Left lobe of liver (tissue), 2 donors: ENCODE measurements around the gene MIF4GD. TPM values are rescaled to one million over a fixed set of nuclear protein-coding genes. Genes with fewer than 3 reads are reported as not detected.
A peak's percentile ranks its signal among the peaks of the same experiment; 100 is the strongest.
"Not testable (repeated sequence)": the region's sequence is repeated elsewhere in the genome, so short reads cannot be mapped to it uniquely, and the experiment has no call there.

Source experiments
- ATAC-seq: fragments of 200-7000 bp; cut with Tn5 transposase; one replicate; pipeline ENCODE4 v1.9.1; 2020; ENCODE audit warnings: mild to moderate bottlenecking, moderate library complexity
- DNase-seq: peaks from one replicate; pipeline ENCODE4 v3.0.0-alpha.2; 2020; ENCODE audit warnings: low spot score
- total RNA-seq: library from RNA; stranded (reverse); gene quantifications from one replicate; pipeline ENCODE4 v1.2.1, GENCODE V29; 2021
- donor health status: DM: no; HTN: no; CAD: no; lungs with moderate emphysema.
- donor health status: DM: no; HTN: yes; CAD: no.

MIF4GD gene
- total RNA-seq, 1 donor from 2014 or later = 7.7 TPM

DNA sequence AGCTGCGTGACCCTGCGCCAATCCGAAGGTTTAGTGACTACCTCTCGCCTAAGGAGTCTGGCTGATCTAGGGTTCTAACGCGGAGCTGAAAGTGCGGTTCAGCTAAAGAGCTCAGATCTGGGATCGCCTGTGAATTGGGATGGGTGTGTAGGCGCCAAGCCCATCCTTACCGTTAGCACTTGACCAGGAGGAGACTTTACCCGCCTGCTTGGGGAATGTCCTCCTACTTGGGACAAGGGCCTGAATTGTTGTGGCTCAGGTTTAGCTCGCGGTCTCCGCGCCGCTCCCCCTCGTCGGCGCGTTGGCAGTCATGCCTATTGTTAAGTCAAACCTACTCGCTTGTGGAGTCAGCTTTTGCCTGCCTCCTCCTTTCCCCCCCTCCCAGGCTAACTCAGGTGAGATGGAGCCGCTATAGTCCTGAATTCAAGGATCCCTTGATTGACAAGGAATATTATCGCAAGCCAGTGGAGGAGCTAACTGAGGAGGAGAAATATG is 8.9 kb downstream of the MIF4GD start:
- no peak for DNase-seq
- peak; percentile 12 for ATAC-seq

DNA sequence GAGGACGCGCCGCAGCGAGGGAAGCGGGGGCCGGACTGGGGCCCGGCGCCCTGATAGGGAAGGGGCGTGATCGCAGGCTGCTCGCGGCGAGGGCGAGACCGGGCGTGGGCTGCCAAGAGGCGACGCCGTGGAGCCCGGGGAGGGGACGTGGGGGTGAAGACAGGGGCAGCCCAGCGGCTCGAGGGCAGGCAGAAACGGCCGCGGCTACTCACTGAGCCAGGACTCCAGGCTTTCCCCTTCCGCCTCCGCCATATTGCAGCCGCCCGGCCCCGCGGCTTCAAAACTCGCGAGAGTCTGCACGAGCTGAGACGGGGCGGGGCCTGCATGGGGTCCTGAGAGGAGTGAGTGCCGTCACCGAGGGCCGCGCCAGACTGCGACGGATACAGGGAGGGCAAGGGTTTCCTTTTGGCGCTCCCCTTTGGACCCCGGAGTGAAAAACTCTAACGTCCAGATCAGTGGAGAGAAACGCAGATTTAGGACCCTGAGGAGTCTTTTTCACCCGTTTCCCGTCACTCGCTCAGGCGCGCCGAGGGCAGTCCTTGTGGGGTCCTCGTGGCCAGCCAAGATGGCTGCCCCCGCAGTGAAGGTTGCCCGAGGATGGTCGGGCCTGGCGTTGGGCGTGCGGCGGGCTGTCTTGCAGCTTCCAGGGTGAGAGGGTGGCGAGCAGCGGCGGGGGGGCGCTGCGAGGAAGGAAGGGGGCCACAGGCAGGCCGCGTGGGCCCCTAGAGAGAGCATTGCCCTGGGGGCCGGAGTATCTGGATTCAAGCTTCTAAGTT is 9.5 kb downstream of the MIF4GD start, which contains the start of the genes GGA3 and MRPS7:
GGA3 (minus strand) TSS at position 271 of the 776 bp plus-strand sequence; CDS start at position 252, 19 bp downstream.
MRPS7 (plus strand) TSS at position 544 of the 776 bp plus-strand sequence; CDS start at position 566, 22 bp downstream.
- DNase-seq = peak; percentile 96

DNA sequence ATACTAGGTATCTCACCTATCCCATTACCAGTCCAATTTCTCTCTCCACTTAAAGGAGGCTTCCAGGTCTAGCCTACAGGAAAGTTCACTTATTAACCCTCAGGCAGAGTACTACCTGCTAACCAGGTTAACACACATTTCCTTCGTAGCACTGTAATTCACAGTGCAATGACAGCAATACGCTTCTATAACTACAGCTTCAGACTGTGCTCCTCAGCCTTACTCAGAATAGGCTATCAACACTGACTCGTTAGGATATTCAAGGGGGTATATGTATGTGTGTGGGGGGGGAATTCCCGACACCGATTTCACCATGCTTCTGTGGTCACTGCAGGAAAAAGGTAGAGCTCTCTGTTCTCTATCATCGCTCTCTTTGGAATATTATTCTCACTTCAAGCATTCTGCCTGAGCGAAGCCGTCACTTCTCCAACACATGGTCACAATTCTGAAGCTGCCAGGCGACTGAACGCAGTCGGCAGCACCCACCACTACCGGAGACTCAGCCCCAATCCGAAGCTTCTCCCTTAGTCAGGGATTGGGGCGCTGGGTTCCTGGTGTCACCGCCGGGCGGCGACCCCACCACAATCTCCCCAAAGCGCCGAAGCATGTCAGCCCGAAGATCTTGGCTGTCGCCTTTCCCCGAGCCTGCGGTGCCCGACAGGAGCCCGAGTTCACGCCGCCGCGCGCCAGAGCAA is 10.2 kb downstream of the MIF4GD start:
- ATAC-seq = no peak

More for the DNA sequence above, 9.5 kb downstream of the MIF4GD start, which contains the start of the genes GGA3 and MRPS7:
- ATAC-seq = peak; percentile 97

DNA sequence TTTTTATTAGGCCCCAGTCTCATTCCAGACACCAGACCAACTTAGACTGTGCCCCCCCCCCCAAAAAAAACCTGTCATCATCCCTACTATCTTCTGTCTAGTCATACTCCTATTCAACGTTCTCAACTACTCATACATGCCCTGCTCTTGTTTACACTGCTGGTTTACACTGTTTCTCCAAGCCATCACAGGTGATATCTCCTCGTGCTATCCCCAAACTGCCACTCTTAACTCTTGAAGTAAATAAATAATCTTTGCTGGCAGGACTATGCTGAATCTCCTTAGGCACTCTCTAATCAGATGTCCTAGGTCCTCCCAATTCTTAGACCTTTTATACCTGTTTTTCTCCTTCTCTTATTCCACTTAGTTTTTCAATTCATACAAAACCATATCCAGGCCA is 13.8 kb downstream of the MIF4GD start:
- not testable (repeated sequence) for DNase-seq

More for the DNA sequence above, 10.2 kb downstream of the MIF4GD start:
- no peak for DNase-seq

DNA sequence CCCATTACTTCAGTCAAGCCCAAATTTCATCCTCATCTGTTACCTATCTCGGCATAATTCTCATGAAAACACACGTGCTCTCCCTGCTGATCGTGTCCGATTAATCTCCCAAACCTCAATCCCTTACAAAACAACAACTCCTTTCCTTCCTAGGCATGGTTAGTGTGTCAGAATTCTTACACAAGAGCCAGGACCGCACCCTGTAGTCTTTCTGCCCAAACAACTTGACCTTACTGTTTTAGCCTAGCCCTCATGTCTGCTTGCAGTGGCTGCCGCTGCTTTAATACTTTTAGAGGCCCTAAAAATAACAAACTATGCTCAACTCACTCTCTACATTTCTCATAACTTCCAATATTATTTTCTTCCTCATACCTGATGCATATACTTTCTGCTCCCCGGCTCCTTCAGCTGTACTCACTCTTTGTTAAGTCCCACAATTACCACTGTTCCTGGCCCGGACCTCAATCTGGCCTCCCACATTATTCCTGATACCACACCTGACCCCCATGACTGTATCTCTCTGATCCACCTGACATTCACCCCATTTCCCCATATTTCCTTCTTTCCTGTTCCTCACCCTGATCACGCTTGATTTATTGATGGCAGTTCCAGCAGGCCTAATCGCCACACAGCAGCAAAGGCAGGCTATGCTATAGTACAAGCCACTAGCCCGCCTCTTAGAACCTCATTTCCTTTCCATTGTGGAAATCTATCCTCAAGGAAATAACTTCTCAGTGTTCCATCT is 14.9 kb downstream of the MIF4GD start:
- DNase-seq, ATAC-seq: not testable (repeated sequence)

More for the DNA sequence above, 13.8 kb downstream of the MIF4GD start:
- not testable (repeated sequence) for ATAC-seq

DNA sequence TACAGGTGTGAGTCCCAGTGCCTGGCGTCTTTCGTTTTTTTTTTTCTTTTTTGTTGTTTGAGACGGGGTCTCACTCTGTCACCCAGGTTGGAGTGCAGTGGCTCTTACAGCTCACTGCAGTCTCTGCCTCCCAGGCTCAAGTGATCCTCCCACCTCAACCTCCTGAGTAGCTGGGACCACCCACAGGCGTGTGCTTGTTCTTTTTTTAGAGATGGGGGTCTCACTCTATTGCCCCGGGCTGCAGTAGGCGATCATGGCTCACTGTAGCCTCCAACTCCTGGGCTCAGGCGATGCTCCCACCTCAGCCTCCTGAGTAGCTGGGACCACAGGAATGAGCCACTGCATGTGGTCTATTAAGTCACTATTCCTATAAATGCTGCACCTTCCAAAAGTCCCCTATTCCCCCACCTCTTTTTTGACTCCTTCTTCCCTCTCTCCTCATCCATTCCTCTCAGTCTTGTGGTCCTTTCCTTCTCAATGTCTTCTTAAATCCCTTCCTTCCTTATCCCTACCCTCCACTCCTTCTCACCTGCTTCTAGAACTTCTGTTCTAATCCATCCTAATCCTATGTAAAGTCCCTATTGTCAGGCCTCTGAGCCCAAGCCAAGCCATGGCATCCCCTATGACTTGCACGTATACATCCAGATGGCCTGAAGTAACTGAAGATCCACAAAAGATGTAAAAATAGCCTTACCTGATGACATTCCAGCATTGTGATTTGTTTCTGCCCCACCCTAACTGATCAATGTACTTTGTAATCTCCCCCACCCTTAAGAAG is 18.8 kb downstream of the MIF4GD start:
- no peak for DNase-seq
- ATAC-seq = no peak

DNA sequence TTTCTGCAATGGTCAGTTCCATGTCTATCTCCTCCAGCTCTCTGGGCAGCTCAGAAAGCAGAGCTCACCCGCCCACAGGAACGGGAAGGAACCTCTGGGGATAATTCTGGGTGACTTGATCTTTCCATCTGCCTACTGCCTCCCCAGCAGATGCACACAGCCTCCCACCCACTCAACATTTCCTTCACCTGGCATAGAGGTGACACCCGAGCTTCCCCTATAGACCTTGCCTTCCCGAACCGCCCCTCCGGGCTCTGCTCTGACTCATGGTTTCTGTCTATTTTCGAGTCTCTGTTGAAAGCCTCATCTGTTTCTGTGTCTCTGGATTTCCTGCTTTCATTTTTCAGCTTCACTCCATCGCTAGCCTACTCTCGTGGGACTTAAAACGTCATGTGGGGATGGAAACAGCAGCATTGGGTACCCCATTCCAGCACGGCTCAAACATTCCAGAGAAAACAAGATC is 21.0 kb downstream of the MIF4GD start:
- no peak for DNase-seq
- no peak for ATAC-seq

DNA sequence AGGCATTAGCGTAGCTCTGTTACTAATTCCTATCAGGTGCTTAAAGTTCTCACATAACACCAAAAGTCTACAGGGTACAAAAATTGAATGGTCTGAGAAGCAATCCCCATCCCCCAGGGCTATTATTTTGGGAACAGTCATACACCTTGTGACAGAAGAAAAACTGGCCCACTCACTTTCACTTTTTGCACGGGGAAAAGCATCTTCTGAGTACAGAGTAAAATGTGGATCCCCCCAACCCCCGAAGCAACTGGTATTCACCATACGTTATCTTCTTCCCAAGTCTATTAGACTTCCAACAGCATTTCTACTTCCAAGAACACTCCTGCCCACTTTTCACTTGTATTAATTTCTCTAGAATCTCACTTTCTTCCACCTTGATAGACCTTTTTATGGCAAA is 21.5 kb downstream of the MIF4GD start:
- DNase-seq (no peak), ATAC-seq (no peak)

DNA sequence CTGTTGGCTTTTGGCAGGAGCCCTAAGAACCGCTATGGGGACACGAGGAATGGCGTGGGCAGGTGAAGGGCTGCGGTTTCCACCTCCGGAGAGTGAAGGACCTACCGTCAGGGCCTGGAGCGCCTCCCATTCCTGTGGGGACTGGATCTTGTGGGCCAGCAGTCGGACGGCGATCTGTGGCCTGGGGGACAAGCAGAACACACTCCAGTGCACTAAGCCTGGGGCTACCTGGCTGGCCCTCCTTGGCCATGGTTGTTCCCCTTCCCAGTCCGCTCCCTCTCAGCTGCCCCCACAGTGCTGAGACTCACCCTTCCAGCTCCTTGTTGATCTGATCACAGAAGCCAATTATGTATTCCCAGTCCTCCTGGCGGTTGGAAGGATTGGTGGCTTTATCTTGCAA is 24.6 kb downstream of the MIF4GD start:
- ATAC-seq = no peak
- no peak for DNase-seq

DNA sequence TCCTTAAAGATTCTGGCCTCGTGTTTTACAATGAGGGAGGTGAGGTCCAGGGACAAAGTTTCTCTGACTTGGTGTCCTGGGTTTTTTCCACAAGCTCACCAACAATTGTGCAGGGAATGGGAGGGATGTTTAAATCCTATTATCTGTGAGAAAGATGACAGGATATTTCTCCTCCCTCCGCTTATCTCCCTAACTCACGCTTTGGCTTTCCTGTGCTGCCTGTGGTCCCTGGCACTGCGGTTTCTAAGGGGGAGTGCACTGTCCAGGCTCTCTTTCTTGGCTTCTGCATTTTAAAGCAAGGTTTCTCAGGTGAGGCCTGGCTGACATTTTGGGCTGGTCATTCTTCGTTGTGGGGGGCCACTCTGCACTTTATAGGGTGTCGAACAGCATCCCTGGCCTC is 26.0 kb downstream of the MIF4GD start:
- ATAC-seq (no peak), DNase-seq (no peak)

DNA sequence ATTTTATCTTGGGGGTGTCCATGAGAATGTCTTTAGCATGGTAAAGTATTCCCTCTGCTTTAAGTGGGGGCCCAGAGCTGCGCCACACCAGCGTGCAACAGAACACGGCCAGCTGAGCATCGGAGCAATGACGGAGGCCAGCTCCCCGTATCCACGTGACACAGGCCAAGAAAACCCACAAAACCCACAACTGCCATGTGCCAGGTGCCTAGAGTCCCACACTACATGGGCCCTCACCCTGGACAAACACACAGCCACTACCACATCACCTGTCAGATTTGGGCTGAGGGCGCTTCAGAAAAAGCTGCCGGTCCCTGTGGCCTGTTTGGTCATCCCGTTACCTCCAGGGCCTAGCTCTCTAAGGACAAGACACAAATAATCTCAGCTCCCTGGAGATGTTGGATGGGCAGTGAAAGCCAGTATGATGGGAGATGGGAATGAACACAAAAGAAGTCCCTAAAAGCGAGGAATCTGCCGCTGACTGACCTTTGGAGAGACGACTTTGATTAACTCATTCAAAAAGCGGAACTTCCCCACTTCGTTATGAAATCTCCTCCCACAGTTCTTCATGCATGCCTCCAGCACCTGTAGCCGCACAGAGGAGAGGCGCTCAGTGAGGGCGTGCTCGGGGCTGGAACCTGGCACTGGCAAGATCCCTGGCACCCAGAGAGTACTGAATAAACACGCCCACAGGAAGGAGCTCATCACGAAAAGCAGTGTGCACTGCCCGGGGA is 26.7 kb downstream of the MIF4GD start:
- DNase-seq = no peak
- ATAC-seq = peak; percentile 54

DNA sequence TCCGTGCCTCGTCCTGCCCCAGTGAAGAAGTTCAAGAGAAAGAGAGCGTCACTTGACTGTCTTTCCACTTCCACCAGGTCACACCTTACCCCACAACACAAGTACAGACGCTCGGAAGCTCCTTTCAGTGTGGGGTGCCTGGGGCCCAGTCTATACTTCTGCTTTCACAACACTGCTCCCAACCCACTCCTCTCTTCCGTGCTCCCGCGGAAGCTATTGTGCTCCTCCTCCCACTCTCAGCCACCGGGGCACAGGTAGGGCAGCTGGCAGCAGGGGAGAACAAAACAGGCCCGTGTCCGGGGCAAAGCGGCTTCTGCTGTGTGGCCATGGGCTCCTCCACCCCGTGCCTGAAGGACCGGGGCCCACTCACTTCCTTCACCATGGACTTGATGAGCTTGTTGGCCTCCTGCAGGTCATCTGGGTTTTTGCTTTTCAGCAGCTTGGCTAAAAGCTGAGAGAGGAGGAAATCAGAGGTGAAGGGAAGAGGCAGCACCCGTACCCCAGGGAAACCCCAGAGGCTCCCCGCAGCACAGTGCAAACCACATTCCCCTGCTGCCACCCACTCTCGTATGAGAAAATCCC is 28.5 kb downstream of the MIF4GD start:
- DNase-seq (no peak), ATAC-seq (no peak)

DNA sequence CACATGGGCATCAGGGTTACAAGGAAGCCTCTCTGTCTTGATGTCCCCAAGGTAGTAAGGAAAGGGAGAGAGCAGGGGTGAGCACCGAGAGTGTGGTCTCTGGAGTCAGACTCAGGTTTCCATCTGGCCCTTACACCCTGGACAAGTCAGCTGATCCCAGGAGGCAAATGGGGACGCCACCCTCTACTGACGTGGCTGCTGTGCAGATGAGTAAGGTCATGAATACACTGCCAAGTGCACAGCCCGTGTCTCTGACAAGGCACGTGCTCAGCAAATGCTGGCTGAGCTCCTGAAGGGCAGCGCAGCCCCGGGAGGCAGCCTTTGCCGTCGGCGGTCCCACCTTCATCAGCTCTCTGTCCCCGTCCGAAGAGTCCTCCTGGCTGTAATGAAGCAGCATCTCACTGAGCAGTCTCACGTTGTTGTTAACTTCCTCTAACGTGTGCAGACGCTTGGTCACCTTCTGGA is 29.0 kb downstream of the MIF4GD start:
- DNase-seq (no peak), ATAC-seq (no peak)

DNA sequence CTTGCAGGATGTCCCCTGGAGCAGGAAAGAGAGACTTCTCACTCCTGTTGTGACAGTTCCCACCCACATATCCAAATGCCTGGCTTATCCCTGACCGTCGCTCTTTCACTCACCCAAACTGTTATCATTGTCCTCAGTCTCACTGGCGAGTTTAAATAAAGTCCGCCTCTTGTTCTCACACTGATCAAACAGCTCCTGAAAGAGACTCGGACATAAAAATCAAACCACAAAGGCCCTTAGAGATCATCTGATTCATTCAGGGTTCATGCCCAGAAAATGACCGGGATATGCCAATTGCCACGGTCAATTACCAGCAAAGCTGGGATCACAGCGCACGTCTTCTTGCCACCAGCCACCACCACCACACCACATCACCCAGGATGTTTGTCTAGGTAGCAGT is 29.5 kb downstream of the MIF4GD start:
- ATAC-seq (no peak), DNase-seq (no peak)

DNA sequence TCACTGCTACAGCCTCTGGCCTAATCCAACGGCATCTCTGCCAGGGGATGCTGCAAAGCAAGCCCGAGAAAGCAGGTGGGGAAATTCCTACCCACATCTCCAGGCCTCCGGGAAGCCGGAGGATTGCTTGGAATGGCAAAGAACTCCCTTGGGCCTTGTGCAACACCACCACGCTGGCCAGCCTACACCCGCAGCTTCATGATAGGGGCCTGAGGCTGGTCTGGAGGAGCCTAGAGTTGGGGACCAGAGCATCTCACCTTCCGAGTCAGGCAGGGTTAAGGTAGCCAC is 29.9 kb downstream of the MIF4GD start:
- ATAC-seq (no peak), DNase-seq (no peak)

DNA sequence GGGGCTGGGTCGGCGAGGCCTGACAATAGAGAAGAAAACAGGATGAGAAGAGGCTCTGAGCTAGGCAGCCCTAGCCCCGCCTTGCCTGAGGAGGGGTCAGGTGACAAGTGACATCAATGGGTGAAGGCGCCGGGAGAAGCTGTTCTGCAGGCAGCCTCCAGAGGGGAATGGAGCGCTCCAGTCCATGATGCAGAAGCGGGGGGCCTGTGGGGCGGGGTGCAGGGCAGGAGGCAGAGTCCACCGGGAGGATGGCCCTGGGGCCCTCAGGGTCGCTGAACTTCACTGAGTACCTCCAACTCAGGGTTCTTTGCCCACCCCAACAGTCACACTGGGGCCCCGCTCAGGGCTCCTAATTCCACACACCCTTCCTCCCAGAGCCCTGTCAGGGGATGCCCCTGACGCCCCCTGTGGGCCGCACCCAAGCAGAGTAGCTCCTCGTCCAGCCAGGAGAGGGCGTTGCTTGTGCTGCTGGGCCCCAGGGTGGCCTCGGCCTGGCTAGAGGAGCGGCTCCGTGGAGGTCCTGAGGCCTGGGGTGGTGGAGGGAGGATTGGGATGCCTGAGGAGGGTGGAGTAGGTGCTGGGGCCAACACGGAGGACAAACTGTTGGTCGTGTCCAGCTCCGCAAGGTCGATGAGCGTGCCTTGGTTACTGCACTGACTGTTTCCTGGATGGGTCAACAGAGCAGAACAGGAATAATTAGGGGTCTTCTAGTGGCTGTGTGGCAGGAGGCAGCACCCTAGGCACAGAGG is 30.5 kb downstream of the MIF4GD start:
- peak; percentile 25 for ATAC-seq
- DNase-seq = no peak

DNA sequence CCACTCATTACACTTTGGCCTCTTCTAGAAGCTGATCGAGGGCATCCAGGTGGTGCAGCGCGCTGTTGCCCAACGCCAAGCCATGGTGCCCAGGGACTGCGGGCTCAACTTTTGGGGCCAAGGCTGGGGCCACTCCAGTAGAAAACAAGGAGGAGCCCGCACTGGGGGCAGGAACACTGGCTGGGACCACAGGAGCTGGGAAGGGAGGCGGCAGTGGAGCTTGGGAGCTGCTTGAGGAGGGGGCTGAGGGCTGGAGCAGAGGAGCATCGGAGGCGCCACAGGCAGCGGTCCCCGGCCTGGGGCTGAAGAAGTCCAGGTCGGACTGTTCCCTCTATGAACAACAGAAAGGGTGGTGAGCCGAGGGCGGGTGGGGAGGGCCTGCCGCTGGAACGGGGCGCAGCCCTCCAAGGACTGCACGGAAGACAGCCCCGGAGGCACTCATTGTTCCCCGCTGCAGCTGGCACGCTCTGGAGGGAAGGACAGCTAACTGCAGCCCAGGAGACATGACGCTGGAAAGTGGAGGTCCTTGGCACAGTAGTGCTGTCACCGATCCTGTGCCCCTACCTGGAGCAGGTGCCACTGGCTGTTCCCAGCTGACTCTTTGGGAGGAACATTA is 31.1 kb downstream of the MIF4GD start:
- DNase-seq = no peak

DNA sequence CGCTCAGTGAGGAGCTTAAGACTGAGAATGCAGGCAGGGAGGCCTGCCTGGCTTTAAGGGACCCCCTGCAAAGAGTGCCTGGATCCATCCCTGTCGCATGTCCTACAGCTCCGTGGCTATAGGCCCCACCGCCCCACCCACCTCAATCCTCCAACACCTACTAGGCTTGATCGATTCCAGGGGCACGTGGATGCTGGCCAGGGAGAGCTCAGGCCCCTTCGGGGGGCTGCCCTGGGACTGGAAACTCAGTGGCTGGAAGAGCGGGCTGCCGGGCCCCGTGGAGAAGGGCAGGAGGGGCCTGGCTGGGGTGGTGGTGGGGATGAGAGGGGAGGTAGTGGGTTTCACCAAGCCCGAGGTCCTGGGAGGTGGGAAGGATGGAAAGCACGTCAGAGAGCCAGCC is 31.8 kb downstream of the MIF4GD start:
- no peak for DNase-seq
- peak; percentile 2 for ATAC-seq

More for the DNA sequence above, 31.1 kb downstream of the MIF4GD start:
- peak; percentile 11 for ATAC-seq
